ENCODE measurements around the gene ZNF296. TPM values are rescaled to one million over a fixed set of nuclear protein-coding genes. Genes with fewer than 3 reads are reported as not detected.

The ZNF296 gene
- total RNA-seq, 1 donor from 2014 or later = not detected

- no peak for DNase-seq
- intact Hi-C loops (cut with micrococcal nuclease) = no loop called here
- no peak for TF ChIP-seq CTCF (IDR thresholded peaks at IDR 0.05; ENCODE audit: borderline replicate concordance)
- H3K27me3 ChIP-seq (ENCODE audit: low read depth) = no peaks in the 10 kb centered on the region
- H3K4me1 ChIP-seq = no peaks in the 10 kb centered on the region
- H3K9me3 ChIP-seq (replicated peaks) = no peaks in the 10 kb centered on the region
- H3K4me3 ChIP-seq = no peak overlapping the region
- H3K36me3 ChIP-seq = peaks cover 70% of the 10 kb centered on the region
- no peak overlapping the region for H3K27ac ChIP-seq (replicated peaks)
These were observed 45.5 kb downstream of the ZNF296 start for GRCh38 chr19:45030825-45031224.

GRCh38 chr19:45027371-45027770 lies 48.9 kb downstream of the ZNF296 start:
- Histone ChIP-seq H3K4me3 (no peak overlapping the region), H3K36me3 (peaks cover 45% of the 10 kb centered on the region), H3K9me3 (replicated peaks) (no peaks in the 10 kb centered on the region), H3K27me3 (ENCODE audit: low read depth) (no peaks in the 10 kb centered on the region), H3K4me1 (no peaks in the 10 kb centered on the region), H3K27ac (replicated peaks) (no peak overlapping the region)
- intact Hi-C loops (cut with micrococcal nuclease) = no loop called here
- TF ChIP-seq CTCF (IDR thresholded peaks at IDR 0.05; ENCODE audit: borderline replicate concordance) = no peak
- no peak for DNase-seq

GRCh38 chr19:45025264-45025663 lies 51.0 kb downstream of the ZNF296 start:
- intact Hi-C loops (cut with micrococcal nuclease) = no loop called here
- H3K27ac ChIP-seq (replicated peaks) = no peak overlapping the region
- TF ChIP-seq CTCF (IDR thresholded peaks at IDR 0.05; ENCODE audit: borderline replicate concordance) = no peak
- no peaks in the 10 kb centered on the region for H3K9me3 ChIP-seq (replicated peaks)
- no peak for DNase-seq
- H3K27me3 ChIP-seq (ENCODE audit: low read depth) = no peaks in the 10 kb centered on the region
- no peak overlapping the region for H3K4me3 ChIP-seq
- peaks cover 28% of the 10 kb centered on the region for H3K36me3 ChIP-seq
- no peaks in the 10 kb centered on the region for H3K4me1 ChIP-seq

GRCh38 chr19:45023048-45023447 lies 53.2 kb downstream of the ZNF296 start:
- Histone ChIP-seq H3K27me3 (ENCODE audit: low read depth) (no peaks in the 10 kb centered on the region), H3K9me3 (replicated peaks) (no peaks in the 10 kb centered on the region), H3K4me3 (no peak overlapping the region), H3K36me3 (peaks cover 12% of the 10 kb centered on the region), H3K4me1 (no peaks in the 10 kb centered on the region), H3K27ac (replicated peaks) (no peak overlapping the region)
- TF ChIP-seq CTCF (IDR thresholded peaks at IDR 0.05; ENCODE audit: borderline replicate concordance) = no peak
- intact Hi-C loops (cut with micrococcal nuclease) = no loop called here
- no peak for DNase-seq

GRCh38 chr19:45021971-45022370 lies 54.3 kb downstream of the ZNF296 start:
- Histone ChIP-seq H3K27ac (replicated peaks) (no peak overlapping the region), H3K27me3 (ENCODE audit: low read depth) (no peaks in the 10 kb centered on the region), H3K4me1 (no peaks in the 10 kb centered on the region), H3K9me3 (replicated peaks) (no peaks in the 10 kb centered on the region), H3K4me3 (no peak overlapping the region), H3K36me3 (peaks cover 11% of the 10 kb centered on the region)
- no peak for TF ChIP-seq CTCF (IDR thresholded peaks at IDR 0.05; ENCODE audit: borderline replicate concordance)
- no peak for DNase-seq
- intact Hi-C loops (cut with micrococcal nuclease) = no loop called here

Other genes starting within 250 kb of the ZNF296 start
- 40.7 TPM for gene NECTIN2, start 230.2 kb downstream of the ZNF296 start, total RNA-seq
- gene TOMM40, start 185.2 kb downstream of the ZNF296 start, total RNA-seq = 47.3 TPM
- gene APOE, start 170.7 kb downstream of the ZNF296 start, total RNA-seq = 24.1 TPM
- gene APOC1, start 161.9 kb downstream of the ZNF296 start, total RNA-seq = 0.85 TPM
- gene APOC4, start 134.2 kb downstream of the ZNF296 start, total RNA-seq = not detected
- not detected for gene APOC2, start 130.4 kb downstream of the ZNF296 start, total RNA-seq
- 89.3 TPM for gene CLPTM1, start 121.1 kb downstream of the ZNF296 start, total RNA-seq
- gene RELB, start 75.0 kb downstream of the ZNF296 start, total RNA-seq = 4.0 TPM
- gene CLASRP, start 37.4 kb downstream of the ZNF296 start, total RNA-seq = 31.3 TPM
- 15.9 TPM for gene GEMIN7, start 2.8 kb upstream of the ZNF296 start, total RNA-seq
- 15.9 TPM for gene PPP1R37, start 16.7 kb upstream of the ZNF296 start, total RNA-seq
- gene NKPD1, start 84.5 kb upstream of the ZNF296 start, total RNA-seq = 0.05 TPM
- gene TRAPPC6A, start 101.8 kb upstream of the ZNF296 start, total RNA-seq = 15.8 TPM
- 3.5 TPM for gene BLOC1S3, start 102.3 kb upstream of the ZNF296 start, total RNA-seq
- 1.8 TPM for gene EXOC3L2, start 168.9 kb upstream of the ZNF296 start, total RNA-seq
- 26.5 TPM for gene MARK4, start 174.8 kb upstream of the ZNF296 start, total RNA-seq
- 3,974 TPM for gene CKM, start 246.4 kb upstream of the ZNF296 start, total RNA-seq

All from left ventricle myocardium inferior (tissue), 1 donor.